Adrenal gland (tissue), 19 donors: Measurements from ENCODE around the gene FBXL19. TPM values are rescaled to one million over a fixed set of nuclear protein-coding genes. Genes with fewer than 3 reads are reported as not detected.

Experiments used
- DNase-seq, 7 donors: peaks; one replicate each; pipeline ENCODE4 v3.0.0-alpha.2; 2019 to 2020
- H3K27ac ChIP-seq, 5 donors: fragments of 200-600 bp; sonication (generic) in 4 of 5; 1 replicate in 3 of 5; 2 replicates in 2 of 5; pipeline versions ENCODE4 v1.5.1 to v1.8.0; 2016 to 2020; ENCODE audit warnings: mild to moderate bottlenecking in 1 of 5
- H3K27me3 ChIP-seq: fragments of 200-600 bp; 2 replicates; pipeline ENCODE4 v1.8.0; 2021
- H3K36me3 ChIP-seq, 2 donors: fragments of 200-600 bp; replicated peaks in 1 of 2; 1 replicate in 1 of 2; 2 replicates in 1 of 2; pipeline versions ENCODE4 v1.5.1 to v1.8.0; 2018 to 2022
- H3K4me1 ChIP-seq, 2 donors: fragments of 200-600 bp; replicated peaks in 1 of 2; 1 replicate in 1 of 2; 2 replicates in 1 of 2; pipeline versions ENCODE4 v1.5.1 to v1.8.0; 2018 to 2021
- H3K4me3 ChIP-seq, 4 donors: fragments of 200-600 bp; sonication (generic) in 3 of 4; one replicate each; pipeline ENCODE4 v1.5.1; 2016 to 2018
- H3K9me3 ChIP-seq, 3 donors: fragments of 200-600 bp; sonication (generic) in 1 of 3; replicated peaks in 1 of 3; 1 replicate in 2 of 3; 2 replicates in 1 of 3; pipeline versions ENCODE4 v1.5.1 to v1.8.0; 2016 to 2021
- POLR2A ChIP-seq, 2 donors: fragments of 450-650 bp; IDR thresholded peaks; one replicate each; pipeline ENCODE4 v1.6.1; 2017; ENCODE audit warnings: antibody characterized with exemption in 2 of 2, mild to moderate bottlenecking in 2 of 2, moderate library complexity in 1 of 2
- WGBS, 4 donors: extraction: QIAGEN DNeasy Blood & Tissue Kit in 2 of 4; methylation state at CpG; one replicate each; pipeline versions ENCODE4 v1.1.5 to v1.1.7; 2013 to 2017; 5-methylcytosine and 5-hydroxymethylcytosine counted together
- intact Hi-C, 2 donors: fragments of 100-400 bp; cut with DNase I; formaldehyde crosslinking; loops; one replicate each; pipeline versions ENCODE4 v1.14.1 to v1.15.0; 2022 to 2023
- long read RNA-seq, 10 donors: library from polyadenylated mRNA in 3 of 10; unstranded in 2 of 10; stranded (forward) in 1 of 10; transcript quantifications; one replicate each; pipeline ENCODE4 v2.0.0 and lab custom pipeline, GENCODE V29; 2021 to 2026
- polyA plus RNA-seq, 3 donors: library from polyadenylated mRNA; stranded (reverse); fragments of 200-250 nt in 2 of 3; fragments of 350-450 nt in 1 of 3; fragmentation: Illumina TruSeq in 1 of 3; extraction: RNeasy Lipid Tissue Mini Kit (QIAGEN cat#74804) in 1 of 3; gene quantifications; one replicate each; pipeline ENCODE4 v1.2.3, GENCODE V29; 2013 to 2014
- total RNA-seq, 9 donors: library from RNA; depleted of rRNA in 4 of 9; stranded (reverse); fragments of >200 nt in 4 of 9; fragments of 120-200 nt in 1 of 9; fragmentation: NEBNext Ultra II Directional in 1 of 9; extraction: Animal tissue kit (Norgen Biotek cat#: 25700) in 1 of 9; gene quantifications; one replicate each; pipeline versions ENCODE4 v1.1.0 to v1.2.4, GENCODE V29; 2013 to 2023
- TF ChIP-seq, protein P1 (sequence below), 6 experiments: fragments of 450-650 bp in 4 of 6; fragments of 200-600 bp in 2 of 6; sonication (generic) in 1 of 6; IDR thresholded peaks; 1 replicate in 5 of 6; 2 replicates in 1 of 6; pipeline versions ENCODE4 v1.5.1 to v1.8.0; 2016 to 2021; ENCODE audit warnings: antibody characterized with exemption in 6 of 6, mild to moderate bottlenecking in 2 of 6, moderate library complexity in 1 of 6
- donor health status: healthy with polysubstance abuse.
- donor health status: Bipolar disorder and iron deficiency.
- donor health status: DM: yes; HTN: yes; CAD: no.
- donor health status: DM: no; HTN: no; CAD: no.
- donor health status: DM: no; HTN: no; CAD: no.
- donor health status: DM: yes; HTN: yes; CAD: no.

Gene FBXL19, protein sequence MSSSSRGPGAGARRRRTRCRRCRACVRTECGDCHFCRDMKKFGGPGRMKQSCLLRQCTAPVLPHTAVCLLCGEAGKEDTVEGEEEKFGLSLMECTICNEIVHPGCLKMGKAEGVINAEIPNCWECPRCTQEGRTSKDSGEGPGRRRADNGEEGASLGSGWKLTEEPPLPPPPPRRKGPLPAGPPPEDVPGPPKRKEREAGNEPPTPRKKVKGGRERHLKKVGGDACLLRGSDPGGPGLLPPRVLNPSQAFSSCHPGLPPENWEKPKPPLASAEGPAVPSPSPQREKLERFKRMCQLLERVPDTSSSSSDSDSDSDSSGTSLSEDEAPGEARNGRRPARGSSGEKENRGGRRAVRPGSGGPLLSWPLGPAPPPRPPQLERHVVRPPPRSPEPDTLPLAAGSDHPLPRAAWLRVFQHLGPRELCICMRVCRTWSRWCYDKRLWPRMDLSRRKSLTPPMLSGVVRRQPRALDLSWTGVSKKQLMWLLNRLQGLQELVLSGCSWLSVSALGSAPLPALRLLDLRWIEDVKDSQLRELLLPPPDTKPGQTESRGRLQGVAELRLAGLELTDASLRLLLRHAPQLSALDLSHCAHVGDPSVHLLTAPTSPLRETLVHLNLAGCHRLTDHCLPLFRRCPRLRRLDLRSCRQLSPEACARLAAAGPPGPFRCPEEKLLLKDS
- total RNA-seq = 10 to 100 TPM in 7 of 9 donors, 1 to 10 TPM in 2; 6.6 to 17.6 (median 12.4) TPM
- polyA plus RNA-seq = 10 to 100 TPM in 2 of 3 donors, 1 to 10 TPM in 1; 1.6 to 74.1 (median 14.0) TPM
- long read RNA-seq, donor 1 = 0 reads
- long read RNA-seq, donor 2 = 0 reads
- long read RNA-seq, donor 3 = 0 reads
- long read RNA-seq, donor 4 = 0 reads
- long read RNA-seq, donor 5 = 0 reads
- long read RNA-seq, donor 6 = 0 reads
- long read RNA-seq, donor 7 = 0 reads
- long read RNA-seq, donor 8 = 0 reads
- long read RNA-seq, donor 9 = 0 reads
- long read RNA-seq, donor 10 = 0 reads

DNA sequence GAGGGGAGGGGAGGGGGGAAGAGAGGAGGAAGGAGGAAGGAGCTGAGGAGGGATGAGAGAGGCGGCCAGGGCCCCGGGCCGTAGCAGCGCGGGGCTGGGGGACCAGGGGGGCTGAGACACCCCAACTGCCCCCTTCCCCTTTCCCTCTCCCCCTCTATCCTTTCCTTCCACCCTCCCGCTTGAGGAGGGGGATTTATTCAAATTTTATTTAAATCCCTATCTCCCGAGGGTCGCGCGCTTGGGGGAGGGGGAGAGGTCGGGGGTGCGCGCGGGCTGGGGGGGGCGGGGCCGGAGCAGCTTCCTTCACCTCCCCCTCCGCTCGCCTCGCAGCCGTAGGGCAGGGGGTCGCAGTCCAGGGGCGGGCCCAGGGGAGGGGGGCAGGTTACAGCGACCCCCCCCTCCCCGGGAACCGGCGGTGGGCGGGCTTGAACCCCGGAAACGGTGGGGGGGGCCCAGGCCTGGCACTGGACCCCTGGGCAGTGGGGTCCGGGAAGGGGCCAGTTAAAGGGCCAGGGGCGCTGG, at the start of gene FBXL19:
Gene FBXL19 (plus strand): TSS at position 19 of the 522 bp plus-strand sequence. CDS start 2,183 bp downstream, outside the sequence.
- 0 to 2% (median 0%) methylated on average over 1 to 31 of the region's 31 CpGs for WGBS, 4 donors
- no peaks in the 10 kb centered on the region for H3K36me3 ChIP-seq
- no peaks in the 10 kb centered on the region for H3K27me3 ChIP-seq
- no peak for TF ChIP-seq POLR2A (IDR thresholded peaks at IDR 0.05)
- TF ChIP-seq, protein P1, sequence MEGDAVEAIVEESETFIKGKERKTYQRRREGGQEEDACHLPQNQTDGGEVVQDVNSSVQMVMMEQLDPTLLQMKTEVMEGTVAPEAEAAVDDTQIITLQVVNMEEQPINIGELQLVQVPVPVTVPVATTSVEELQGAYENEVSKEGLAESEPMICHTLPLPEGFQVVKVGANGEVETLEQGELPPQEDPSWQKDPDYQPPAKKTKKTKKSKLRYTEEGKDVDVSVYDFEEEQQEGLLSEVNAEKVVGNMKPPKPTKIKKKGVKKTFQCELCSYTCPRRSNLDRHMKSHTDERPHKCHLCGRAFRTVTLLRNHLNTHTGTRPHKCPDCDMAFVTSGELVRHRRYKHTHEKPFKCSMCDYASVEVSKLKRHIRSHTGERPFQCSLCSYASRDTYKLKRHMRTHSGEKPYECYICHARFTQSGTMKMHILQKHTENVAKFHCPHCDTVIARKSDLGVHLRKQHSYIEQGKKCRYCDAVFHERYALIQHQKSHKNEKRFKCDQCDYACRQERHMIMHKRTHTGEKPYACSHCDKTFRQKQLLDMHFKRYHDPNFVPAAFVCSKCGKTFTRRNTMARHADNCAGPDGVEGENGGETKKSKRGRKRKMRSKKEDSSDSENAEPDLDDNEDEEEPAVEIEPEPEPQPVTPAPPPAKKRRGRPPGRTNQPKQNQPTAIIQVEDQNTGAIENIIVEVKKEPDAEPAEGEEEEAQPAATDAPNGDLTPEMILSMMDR (IDR thresholded peaks at IDR 0.05) = no peak
- intact Hi-C loops = loop anchor here in 1 of 2 donors (10.0 kb wide), 1 partner anchor 61 kb away; the partner anchor contains the start of gene HSD3B7
- H3K9me3 ChIP-seq = no peaks in the 10 kb centered on the region
- peaks cover 7 to 13% of the 10 kb centered on the region in 2 donors for H3K4me1 ChIP-seq
- peak within 1 kb of the TSS in 3 of 4 donors; percentile 15 to 92 (median 87) for H3K4me3 ChIP-seq
- DNase-seq = peak in 5 of 7 donors; percentile 11 to 75 (median 60)
- H3K27ac ChIP-seq = peak within 1 kb of the TSS; percentile 58 to 95 (median 87)

DNA sequence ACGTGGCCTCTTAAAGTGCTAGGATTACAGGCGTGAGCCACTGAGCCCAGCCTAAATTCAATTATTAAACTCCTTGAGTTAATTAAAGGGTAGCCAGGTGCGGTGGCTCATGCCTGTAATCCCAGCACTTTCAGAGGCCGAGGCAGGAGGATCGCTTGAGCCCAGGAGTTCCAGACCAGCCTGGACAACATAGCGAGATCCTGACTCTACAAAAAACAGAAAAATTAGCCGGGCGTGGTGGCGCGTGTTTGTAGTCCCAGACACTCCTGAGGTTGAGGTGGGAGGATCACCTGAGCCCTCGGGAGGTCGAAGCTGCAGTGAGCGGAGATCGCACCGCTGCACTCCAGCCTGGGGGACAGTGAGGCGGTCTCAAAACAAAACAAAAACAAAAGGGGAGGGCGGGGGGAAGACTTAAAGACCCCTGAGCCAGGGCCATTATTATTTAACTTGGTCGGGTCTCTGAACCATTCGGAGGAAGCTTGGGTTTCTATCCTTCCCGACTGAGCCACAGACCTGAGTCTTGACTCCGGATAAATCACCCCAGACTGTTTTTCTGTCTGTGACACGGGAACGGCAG, 49.0 kb upstream of the FBXL19 start:
- 26 to 33% (median 28%) methylated on average over 20 to 23 of the region's 23 CpGs for WGBS, 4 donors
- H3K27ac ChIP-seq = peak overlapping the region in 4 of 5 donors; percentile 92 to 96 (median 94)
- peak overlapping the region; percentile 47 to 92 (median 62) for H3K4me3 ChIP-seq
- H3K36me3 ChIP-seq = no peaks in the 10 kb centered on the region
- no peaks in the 10 kb centered on the region for H3K9me3 ChIP-seq
- no peaks in the 10 kb centered on the region for H3K27me3 ChIP-seq
- no peak for DNase-seq
- intact Hi-C loops = loop anchor here in 1 of 2 donors (10.0 kb wide), 1 partner anchor 90 kb away; the partner anchor contains the start of gene ZNF629
- TF ChIP-seq, protein P1 (IDR thresholded peaks at IDR 0.05) = no peak
- no peak for TF ChIP-seq POLR2A (IDR thresholded peaks at IDR 0.05)
- peaks cover 16 to 19% of the 10 kb centered on the region in 2 donors for H3K4me1 ChIP-seq

DNA sequence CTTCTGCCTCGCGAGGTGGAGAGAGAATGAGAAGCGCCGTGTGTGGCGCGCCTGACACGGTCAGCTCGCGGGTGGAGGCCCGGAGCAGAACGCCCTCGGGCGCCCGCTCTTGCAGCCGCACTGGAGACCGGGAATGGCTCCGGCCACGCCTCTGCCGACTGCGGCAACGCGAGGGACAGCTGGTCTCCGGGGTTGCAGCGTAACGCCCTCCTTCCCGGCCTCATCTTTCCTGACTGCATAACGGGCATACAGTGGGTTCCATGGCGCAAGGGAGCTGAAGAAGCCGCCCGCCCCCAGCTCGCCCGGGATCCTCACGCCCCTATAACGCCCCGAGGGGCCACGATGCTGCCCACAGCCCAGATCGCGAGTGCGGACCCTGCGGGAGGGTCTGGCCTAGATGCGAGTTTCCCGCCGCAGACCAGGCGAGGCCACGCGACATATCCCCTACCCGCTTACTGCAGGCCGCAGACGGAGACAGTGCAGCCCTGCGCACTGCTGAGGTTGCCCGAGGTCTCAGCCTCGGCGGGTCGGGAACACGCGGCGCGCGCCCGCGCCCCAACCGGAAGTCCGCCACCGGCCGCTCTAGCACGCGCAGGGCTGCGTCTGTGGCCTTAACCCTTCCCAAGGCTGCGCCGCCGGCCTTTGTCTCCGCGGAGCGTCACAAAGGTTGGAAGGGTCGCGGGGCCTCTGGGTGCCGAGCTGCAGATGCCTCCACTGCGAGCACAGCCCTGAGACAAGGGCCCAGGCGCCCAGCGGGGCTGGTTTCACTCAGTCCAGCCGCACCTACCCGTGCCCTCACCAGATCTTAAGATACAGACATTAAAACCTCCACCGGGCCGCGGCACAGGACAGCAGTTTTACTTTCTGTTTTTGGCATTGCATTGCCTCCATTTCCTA, 48.3 kb upstream of the FBXL19 start:
- no peaks in the 10 kb centered on the region for H3K36me3 ChIP-seq
- H3K9me3 ChIP-seq = no peaks in the 10 kb centered on the region
- TF ChIP-seq POLR2A (IDR thresholded peaks at IDR 0.05) = peak; percentile 66 to 90
- TF ChIP-seq, protein P1 (IDR thresholded peaks at IDR 0.05) = peak in 1 of 6 experiments; percentile 10
- 0% methylated on average over 15 to 85 of the region's 85 CpGs for WGBS, 4 donors
- H3K27ac ChIP-seq = peak overlapping the region; percentile 85 to 96 (median 93)
- peak; percentile 91 to 96 (median 92) for DNase-seq
- no peaks in the 10 kb centered on the region for H3K27me3 ChIP-seq
- peaks cover 16 to 19% of the 10 kb centered on the region in 2 donors for H3K4me1 ChIP-seq
- intact Hi-C loops = loop anchor here in 1 of 2 donors (10.0 kb wide), 1 partner anchor 90 kb away; the partner anchor contains the start of gene ZNF629
- H3K4me3 ChIP-seq = peak overlapping the region; percentile 47 to 92 (median 62)
